K562 (cell line): ENCODE measurements around the gene ZNF213. TPM values are rescaled to one million over a fixed set of nuclear protein-coding genes. Genes with fewer than 3 reads are reported as not detected.
A peak's percentile ranks its signal among the peaks of the same experiment; 100 is the strongest.

Source experiments
- HNRNPH1 ChIP-seq: fragments of 200-400 bp; formaldehyde crosslinking; optimal IDR thresholded peaks from 2 replicates; pipeline ENCODE3; 2017; ENCODE audit warnings: low read depth, mild to moderate bottlenecking, low read length, moderate library complexity
- HNRNPL ChIP-seq: fragments of 200-400 bp; formaldehyde crosslinking; IDR thresholded peaks from 2 replicates; pipeline ENCODE4 v1.6.1; 2017; ENCODE audit warnings: low read depth, mild to moderate bottlenecking, low read length
- MBD2 ChIP-seq: sonication (generic); IDR thresholded peaks from 2 replicates; pipeline ENCODE4 v1.6.1; 2016; ENCODE audit warnings: low read depth, borderline replicate concordance
- MCM2 ChIP-seq: fragments of 450-650 bp; IDR thresholded peaks from 2 replicates; pipeline ENCODE4 v1.6.1; 2017; ENCODE audit warnings: low read depth, mild to moderate bottlenecking
- RB1 ChIP-seq: fragments of 450-650 bp; IDR thresholded peaks from 2 replicates; pipeline ENCODE4 v1.6.1; 2017; ENCODE audit warnings: low read depth, mild to moderate bottlenecking
- ZFP30 ChIP-seq: fragments of 250-450 bp; sonication (Bioruptor Pico); IDR thresholded peaks from 2 replicates; pipeline ENCODE4 v1.8.0; 2022; ENCODE audit warnings: moderate library complexity, mild to moderate bottlenecking, inconsistent platforms, borderline replicate concordance
- ZNF224 ChIP-seq: sonication (generic); formaldehyde crosslinking; IDR thresholded peaks from 2 replicates; pipeline ENCODE4 v1.8.0; 2022; ENCODE audit warnings: mild to moderate bottlenecking, missing genetic modification reagents
- ZNF75A ChIP-seq: fragments of 450-650 bp; formaldehyde crosslinking; IDR thresholded peaks from 2 replicates; pipeline ENCODE4 v1.4.0; 2020; ENCODE audit warnings: mild to moderate bottlenecking
- polyA plus RNA-seq, 8 experiments: library from polyadenylated mRNA; depleted of rRNA in 4 of 8; stranded (reverse) in 5 of 8; unstranded in 3 of 8; fragments of >200 nt; fragmentation: Nextera tagmentation in 2 of 8; fragmentation: Illumina TruSeq in 1 of 8; extraction: Ambion mirVana in 2 of 8; extraction: Trizol in 1 of 8; gene quantifications; 2 replicates each; pipeline versions ENCODE4 v1.2.1 to v1.2.3, GENCODE V29; 2011 to 2014; ENCODE audit warnings: inconsistent platforms in 1 of 8, missing spikeins in 1 of 8
- total RNA-seq, 7 experiments: library from RNA; depleted of rRNA in 6 of 7; stranded (reverse); fragments of >200 nt in 6 of 7; fragmentation: Illumina TruSeq in 2 of 7; extraction: Trizol in 2 of 7; gene quantifications; 2 replicates each; pipeline versions ENCODE4 v1.2.1 to v1.2.3, GENCODE V29; 2011 to 2021; ENCODE audit warnings: low replicate concordance in 1 of 7
- TF ChIP-seq, protein P1 (sequence below): fragments of 200-800 bp; sonication (Bioruptor generic); IDR thresholded peaks from 2 replicates; pipeline ENCODE4 v1.6.1; 2016; ENCODE audit warnings: missing genetic modification characterization, missing compliant biosample characterization
- TF ChIP-seq, protein P2 (sequence below): sonication (generic); formaldehyde crosslinking; IDR thresholded peaks from 2 replicates; pipeline ENCODE4 v1.8.0; 2022; ENCODE audit warnings: missing genetic modification reagents, mild to moderate bottlenecking, borderline replicate concordance
- TF ChIP-seq, protein P3 (sequence below): sonication (generic); formaldehyde crosslinking; IDR thresholded peaks from 2 replicates; pipeline ENCODE4 v1.8.0; 2023; ENCODE audit warnings: missing genetic modification reagents, mild to moderate bottlenecking, borderline replicate concordance
- TF ChIP-seq, protein P4 (sequence below): fragments of 250-450 bp; sonication (Bioruptor Pico); IDR thresholded peaks from 2 replicates; pipeline ENCODE4 v1.5.1; 2021; ENCODE audit warnings: mild to moderate bottlenecking

The ZNF213 gene
- total and polyA plus RNA-seq, 9 of the 15 experiments (the other 6 are each of a cell fraction or from before 2014, with no cell fraction given), result 0.49 to 10.0 (median 1.8) TPM

DNA sequence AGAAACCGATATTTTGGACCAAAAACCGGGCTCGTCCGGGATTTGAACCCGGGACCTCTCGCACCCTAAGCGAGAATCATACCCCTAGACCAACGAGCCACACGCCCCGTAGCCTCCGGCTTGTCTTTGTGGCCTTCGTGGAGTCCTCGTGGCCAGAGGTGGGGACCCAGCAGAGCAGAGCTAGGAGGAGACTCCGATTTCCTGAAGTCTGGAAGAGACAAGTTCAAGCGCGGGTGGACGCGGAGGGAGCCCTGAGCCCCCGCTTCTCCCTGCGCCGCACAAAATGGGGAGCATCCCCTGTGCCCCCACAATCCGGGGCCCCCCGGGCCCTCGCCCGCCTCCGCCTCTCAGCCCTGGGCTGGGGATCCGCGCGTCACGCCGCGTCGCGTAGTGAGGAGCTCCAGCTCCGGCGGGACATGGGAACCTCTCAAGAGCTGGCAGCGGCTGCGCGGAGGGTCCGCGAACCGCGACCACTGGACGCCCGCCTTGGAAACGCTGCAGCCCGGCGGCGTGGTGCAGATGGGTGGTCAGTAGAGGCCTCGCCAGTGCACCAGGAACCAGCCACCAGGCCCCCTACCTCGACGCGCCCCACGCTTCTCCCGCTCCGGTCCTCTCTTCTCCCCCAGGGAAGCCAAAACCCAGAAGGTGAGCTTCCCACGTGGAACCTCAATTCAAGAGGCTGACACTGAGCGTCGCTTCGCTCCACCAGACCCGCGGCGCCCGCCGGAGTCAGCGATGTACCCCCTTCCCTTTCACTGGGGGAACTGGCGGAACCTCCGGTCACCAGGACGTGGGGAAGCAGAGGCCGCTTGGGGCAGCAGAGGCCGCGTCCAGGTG lies 48.0 kb downstream of the ZNF213 start (continued):
- TF ChIP-seq, protein P1, sequence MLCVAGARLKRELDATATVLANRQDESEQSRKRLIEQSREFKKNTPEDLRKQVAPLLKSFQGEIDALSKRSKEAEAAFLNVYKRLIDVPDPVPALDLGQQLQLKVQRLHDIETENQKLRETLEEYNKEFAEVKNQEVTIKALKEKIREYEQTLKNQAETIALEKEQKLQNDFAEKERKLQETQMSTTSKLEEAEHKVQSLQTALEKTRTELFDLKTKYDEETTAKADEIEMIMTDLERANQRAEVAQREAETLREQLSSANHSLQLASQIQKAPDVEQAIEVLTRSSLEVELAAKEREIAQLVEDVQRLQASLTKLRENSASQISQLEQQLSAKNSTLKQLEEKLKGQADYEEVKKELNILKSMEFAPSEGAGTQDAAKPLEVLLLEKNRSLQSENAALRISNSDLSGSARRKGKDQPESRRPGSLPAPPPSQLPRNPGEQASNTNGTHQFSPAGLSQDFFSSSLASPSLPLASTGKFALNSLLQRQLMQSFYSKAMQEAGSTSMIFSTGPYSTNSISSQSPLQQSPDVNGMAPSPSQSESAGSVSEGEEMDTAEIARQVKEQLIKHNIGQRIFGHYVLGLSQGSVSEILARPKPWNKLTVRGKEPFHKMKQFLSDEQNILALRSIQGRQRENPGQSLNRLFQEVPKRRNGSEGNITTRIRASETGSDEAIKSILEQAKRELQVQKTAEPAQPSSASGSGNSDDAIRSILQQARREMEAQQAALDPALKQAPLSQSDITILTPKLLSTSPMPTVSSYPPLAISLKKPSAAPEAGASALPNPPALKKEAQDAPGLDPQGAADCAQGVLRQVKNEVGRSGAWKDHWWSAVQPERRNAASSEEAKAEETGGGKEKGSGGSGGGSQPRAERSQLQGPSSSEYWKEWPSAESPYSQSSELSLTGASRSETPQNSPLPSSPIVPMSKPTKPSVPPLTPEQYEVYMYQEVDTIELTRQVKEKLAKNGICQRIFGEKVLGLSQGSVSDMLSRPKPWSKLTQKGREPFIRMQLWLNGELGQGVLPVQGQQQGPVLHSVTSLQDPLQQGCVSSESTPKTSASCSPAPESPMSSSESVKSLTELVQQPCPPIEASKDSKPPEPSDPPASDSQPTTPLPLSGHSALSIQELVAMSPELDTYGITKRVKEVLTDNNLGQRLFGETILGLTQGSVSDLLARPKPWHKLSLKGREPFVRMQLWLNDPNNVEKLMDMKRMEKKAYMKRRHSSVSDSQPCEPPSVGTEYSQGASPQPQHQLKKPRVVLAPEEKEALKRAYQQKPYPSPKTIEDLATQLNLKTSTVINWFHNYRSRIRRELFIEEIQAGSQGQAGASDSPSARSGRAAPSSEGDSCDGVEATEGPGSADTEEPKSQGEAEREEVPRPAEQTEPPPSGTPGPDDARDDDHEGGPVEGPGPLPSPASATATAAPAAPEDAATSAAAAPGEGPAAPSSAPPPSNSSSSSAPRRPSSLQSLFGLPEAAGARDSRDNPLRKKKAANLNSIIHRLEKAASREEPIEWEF (CRISPR knock-in tag), result no peak
- no peak for TF ChIP-seq ZFP30 (CRISPR knock-in tag)
- TF ChIP-seq HNRNPH1, result no peak
- TF ChIP-seq, protein P2, sequence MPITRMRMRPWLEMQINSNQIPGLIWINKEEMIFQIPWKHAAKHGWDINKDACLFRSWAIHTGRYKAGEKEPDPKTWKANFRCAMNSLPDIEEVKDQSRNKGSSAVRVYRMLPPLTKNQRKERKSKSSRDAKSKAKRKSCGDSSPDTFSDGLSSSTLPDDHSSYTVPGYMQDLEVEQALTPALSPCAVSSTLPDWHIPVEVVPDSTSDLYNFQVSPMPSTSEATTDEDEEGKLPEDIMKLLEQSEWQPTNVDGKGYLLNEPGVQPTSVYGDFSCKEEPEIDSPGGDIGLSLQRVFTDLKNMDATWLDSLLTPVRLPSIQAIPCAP, result 0 out of 2 replicates have a peak, but pooled peaks have one; percentile 27
- TF ChIP-seq HNRNPL, result no peak
- no peak for TF ChIP-seq MCM2
- no peak for TF ChIP-seq ZNF224
- no peak for TF ChIP-seq ZNF75A (CRISPR knock-in tag)
- TF ChIP-seq, protein P3, sequence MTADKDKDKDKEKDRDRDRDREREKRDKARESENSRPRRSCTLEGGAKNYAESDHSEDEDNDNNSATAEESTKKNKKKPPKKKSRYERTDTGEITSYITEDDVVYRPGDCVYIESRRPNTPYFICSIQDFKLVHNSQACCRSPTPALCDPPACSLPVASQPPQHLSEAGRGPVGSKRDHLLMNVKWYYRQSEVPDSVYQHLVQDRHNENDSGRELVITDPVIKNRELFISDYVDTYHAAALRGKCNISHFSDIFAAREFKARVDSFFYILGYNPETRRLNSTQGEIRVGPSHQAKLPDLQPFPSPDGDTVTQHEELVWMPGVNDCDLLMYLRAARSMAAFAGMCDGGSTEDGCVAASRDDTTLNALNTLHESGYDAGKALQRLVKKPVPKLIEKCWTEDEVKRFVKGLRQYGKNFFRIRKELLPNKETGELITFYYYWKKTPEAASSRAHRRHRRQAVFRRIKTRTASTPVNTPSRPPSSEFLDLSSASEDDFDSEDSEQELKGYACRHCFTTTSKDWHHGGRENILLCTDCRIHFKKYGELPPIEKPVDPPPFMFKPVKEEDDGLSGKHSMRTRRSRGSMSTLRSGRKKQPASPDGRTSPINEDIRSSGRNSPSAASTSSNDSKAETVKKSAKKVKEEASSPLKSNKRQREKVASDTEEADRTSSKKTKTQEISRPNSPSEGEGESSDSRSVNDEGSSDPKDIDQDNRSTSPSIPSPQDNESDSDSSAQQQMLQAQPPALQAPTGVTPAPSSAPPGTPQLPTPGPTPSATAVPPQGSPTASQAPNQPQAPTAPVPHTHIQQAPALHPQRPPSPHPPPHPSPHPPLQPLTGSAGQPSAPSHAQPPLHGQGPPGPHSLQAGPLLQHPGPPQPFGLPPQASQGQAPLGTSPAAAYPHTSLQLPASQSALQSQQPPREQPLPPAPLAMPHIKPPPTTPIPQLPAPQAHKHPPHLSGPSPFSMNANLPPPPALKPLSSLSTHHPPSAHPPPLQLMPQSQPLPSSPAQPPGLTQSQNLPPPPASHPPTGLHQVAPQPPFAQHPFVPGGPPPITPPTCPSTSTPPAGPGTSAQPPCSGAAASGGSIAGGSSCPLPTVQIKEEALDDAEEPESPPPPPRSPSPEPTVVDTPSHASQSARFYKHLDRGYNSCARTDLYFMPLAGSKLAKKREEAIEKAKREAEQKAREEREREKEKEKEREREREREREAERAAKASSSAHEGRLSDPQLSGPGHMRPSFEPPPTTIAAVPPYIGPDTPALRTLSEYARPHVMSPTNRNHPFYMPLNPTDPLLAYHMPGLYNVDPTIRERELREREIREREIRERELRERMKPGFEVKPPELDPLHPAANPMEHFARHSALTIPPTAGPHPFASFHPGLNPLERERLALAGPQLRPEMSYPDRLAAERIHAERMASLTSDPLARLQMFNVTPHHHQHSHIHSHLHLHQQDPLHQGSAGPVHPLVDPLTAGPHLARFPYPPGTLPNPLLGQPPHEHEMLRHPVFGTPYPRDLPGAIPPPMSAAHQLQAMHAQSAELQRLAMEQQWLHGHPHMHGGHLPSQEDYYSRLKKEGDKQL (CRISPR knock-in tag), result no peak
- no peak for TF ChIP-seq MBD2
- TF ChIP-seq, protein P4, sequence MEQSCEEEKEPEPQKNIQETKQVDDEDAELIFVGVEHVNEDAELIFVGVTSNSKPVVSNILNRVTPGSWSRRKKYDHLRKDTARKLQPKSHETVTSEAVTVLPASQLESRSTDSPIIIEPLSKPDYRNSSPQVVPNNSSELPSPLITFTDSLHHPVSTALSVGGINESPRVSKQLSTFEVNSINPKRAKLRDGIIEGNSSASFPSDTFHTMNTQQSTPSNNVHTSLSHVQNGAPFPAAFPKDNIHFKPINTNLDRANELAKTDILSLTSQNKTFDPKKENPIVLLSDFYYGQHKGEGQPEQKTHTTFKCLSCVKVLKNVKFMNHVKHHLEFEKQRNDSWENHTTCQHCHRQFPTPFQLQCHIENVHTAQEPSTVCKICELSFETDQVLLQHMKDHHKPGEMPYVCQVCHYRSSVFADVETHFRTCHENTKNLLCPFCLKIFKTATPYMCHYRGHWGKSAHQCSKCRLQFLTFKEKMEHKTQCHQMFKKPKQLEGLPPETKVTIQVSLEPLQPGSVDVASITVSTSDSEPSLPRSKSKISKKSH (CRISPR knock-in tag), result no peak
- TF ChIP-seq RB1, result peak; percentile 52; the same call in 1 of the 2 replicates
